HL-60 (cell line): ENCODE results near the gene SNRPA.

Source experiments
- DNase-seq, 2 experiments: peaks; one replicate each; pipeline ENCODE4 v3.0.0-alpha.2; 2010 to 2020; ENCODE audit warnings: low read depth in 1 of 2, low spot score in 1 of 2
- H3K27ac ChIP-seq: fragments of 250-450 bp; sonication (Bioruptor Pico); replicated peaks from 2 replicates; pipeline ENCODE4 v1.5.1; 2020; ENCODE audit warnings: mild to moderate bottlenecking, moderate library complexity
- H3K27me3 ChIP-seq: fragments of 250-450 bp; sonication (Bioruptor Pico); 2 replicates; pipeline ENCODE4 v1.5.1; 2021; ENCODE audit warnings: mild to moderate bottlenecking, moderate library complexity; ENCODE audit not compliant: insufficient read depth, poor library complexity, severe bottlenecking
- H3K4me3 ChIP-seq: replicated peaks from 2 replicates; pipeline ENCODE4 v1.5.1; 2011; ENCODE audit warnings: mild to moderate bottlenecking, control low read depth, low read length; ENCODE audit not compliant: insufficient read depth
- CTCF ChIP-seq: IDR thresholded peaks from one replicate; pipeline ENCODE4 v1.5.1; 2011; ENCODE audit warnings: low read length, control low read depth, inconsistent platforms; ENCODE audit not compliant: insufficient read depth
- GABPA ChIP-seq: IDR thresholded peaks from 2 replicates; pipeline ENCODE4 v1.6.1; 2012; ENCODE audit warnings: low read depth
- POLR2AphosphoS5 ChIP-seq: IDR thresholded peaks from 2 replicates; pipeline ENCODE4 v1.6.1; 2012; ENCODE audit warnings: low read depth
- REST ChIP-seq: IDR thresholded peaks from 2 replicates; pipeline ENCODE4 v1.6.1; 2012; ENCODE audit warnings: low read depth; ENCODE audit not compliant: insufficient replicate concordance
- SPI1 ChIP-seq: IDR thresholded peaks from 2 replicates; pipeline ENCODE4 v1.6.1; 2012; ENCODE audit warnings: low read depth, mild to moderate bottlenecking, borderline replicate concordance

Gene SNRPA

GRCh38 chr19:40703029-40703755, 47.8 kb upstream of the SNRPA start:
- TF ChIP-seq GABPA (no peak), REST (no peak)
- DNase-seq, result no peak
- Histone ChIP-seq H3K4me3 (no peak overlapping the region), H3K27ac (no peak overlapping the region), H3K27me3 (no peaks in the 10 kb centered on the region)

GRCh38 chr19:40704491-40705361, 46.3 kb upstream of the SNRPA start:
- TF ChIP-seq GABPA (no peak), REST (no peak), POLR2AphosphoS5 (no peak), CTCF (no peak), SPI1 (no peak)
- no peak for DNase-seq
- Histone ChIP-seq H3K4me3 (no peak overlapping the region), H3K27me3 (no peaks in the 10 kb centered on the region), H3K27ac (no peak overlapping the region)

- no peak for DNase-seq
- H3K27me3 ChIP-seq, result no peaks in the 10 kb centered on the region
- TF ChIP-seq POLR2AphosphoS5, result no peak
- no peak overlapping the region for H3K27ac ChIP-seq
- H3K4me3 ChIP-seq, result no peak overlapping the region
Observed at GRCh38 chr19:40705362-40705651, 45.7 kb upstream of the SNRPA start.

GRCh38 chr19:40705950-40706619, 44.9 kb upstream of the SNRPA start:
- TF ChIP-seq REST, result no peak
- TF ChIP-seq SPI1, result no peak
- TF ChIP-seq CTCF, result no peak
- no peak for TF ChIP-seq GABPA
- no peak for TF ChIP-seq POLR2AphosphoS5
- Histone ChIP-seq H3K27ac (no peak overlapping the region), H3K4me3 (no peak overlapping the region), H3K27me3 (no peaks in the 10 kb centered on the region)
- no peak for DNase-seq
